ENCODE measurements around the gene LRRC37B. TPM values are rescaled to one million over a fixed set of nuclear protein-coding genes. Genes with fewer than 3 reads are reported as not detected.
"Not testable (repeated sequence)": the region's sequence is repeated elsewhere in the genome, so short reads cannot be mapped to it uniquely, and the experiment has no call there.

The LRRC37B gene
- total RNA-seq, 1 donor = 18.0 TPM

GRCh38 chr17:32066123-32066680, 59.0 kb downstream of the LRRC37B start:
- H3K4me3 ChIP-seq (ENCODE audit: low read depth, low read length); DNase-seq (ENCODE audit: low read depth): not testable (repeated sequence)

- not testable (repeated sequence) for DNase-seq (ENCODE audit: low read depth); H3K4me3 ChIP-seq (ENCODE audit: low read depth, low read length)
- peak; percentile 16 for TF ChIP-seq CTCF (IDR thresholded peaks at IDR 0.05; ENCODE audit: insufficient read depth, low read length)
Measured at GRCh38 chr17:32066863-32067642, 59.9 kb downstream of the LRRC37B start.

- not testable (repeated sequence) for H3K4me3 ChIP-seq (ENCODE audit: low read depth, low read length); DNase-seq (ENCODE audit: low read depth)
Measured at GRCh38 chr17:32069067-32069466, 61.9 kb downstream of the LRRC37B start.

GRCh38 chr17:32071961-32072360, 64.8 kb downstream of the LRRC37B start:
- DNase-seq (ENCODE audit: low read depth) = not testable (repeated sequence)

GRCh38 chr17:32073131-32073530, 65.9 kb downstream of the LRRC37B start:
- not testable (repeated sequence) for H3K4me3 ChIP-seq (ENCODE audit: low read depth, low read length); DNase-seq (ENCODE audit: low read depth)

More at GRCh38 chr17:32071961-32072360, 64.8 kb downstream of the LRRC37B start:
- H3K4me3 ChIP-seq (ENCODE audit: low read depth, low read length) = not testable (repeated sequence)

GRCh38 chr17:32079753-32080152, 72.6 kb downstream of the LRRC37B start:
- DNase-seq (ENCODE audit: low read depth) = peak; percentile 60
- H3K4me3 ChIP-seq (ENCODE audit: low read depth, low read length) = not testable (repeated sequence)

GRCh38 chr17:32083550-32083979, 76.4 kb downstream of the LRRC37B start:
- not testable (repeated sequence) for DNase-seq (ENCODE audit: low read depth)
- H3K4me3 ChIP-seq (ENCODE audit: low read depth, low read length) = peak overlapping the region; percentile 33

- DNase-seq (ENCODE audit: low read depth) = peak; percentile 25
Measured at GRCh38 chr17:32084003-32084941, 77.1 kb downstream of the LRRC37B start.

GRCh38 chr17:32084942-32085829, 78.0 kb downstream of the LRRC37B start:
- not testable (repeated sequence) for H3K4me3 ChIP-seq (ENCODE audit: low read depth, low read length); DNase-seq (ENCODE audit: low read depth)

More at GRCh38 chr17:32084003-32084941, 77.1 kb downstream of the LRRC37B start:
- peak overlapping the region; percentile 56 for H3K4me3 ChIP-seq (ENCODE audit: low read depth, low read length)

GRCh38 chr17:32086833-32087232, 79.7 kb downstream of the LRRC37B start:
- DNase-seq (ENCODE audit: low read depth) = not testable (repeated sequence)

GRCh38 chr17:32092062-32092461, 84.9 kb downstream of the LRRC37B start:
- not testable (repeated sequence) for DNase-seq (ENCODE audit: low read depth); H3K4me3 ChIP-seq (ENCODE audit: low read depth, low read length)

More at GRCh38 chr17:32086833-32087232, 79.7 kb downstream of the LRRC37B start:
- not testable (repeated sequence) for H3K4me3 ChIP-seq (ENCODE audit: low read depth, low read length)

Data from fibroblast of the aortic adventitia (primary cell).